Activated CD4-positive, alpha-beta T cell treated with anti-CD3 and anti-CD28 coated beads, Interleukin-2, amount 10 ng/mL, durations not matched to agents 7 days and 5 days (primary cell): ENCODE data around the gene ATG2A. TPM values are rescaled to one million over a fixed set of nuclear protein-coding genes. Genes with fewer than 3 reads are reported as not detected.
A peak's percentile ranks its signal among the peaks of the same experiment; 100 is the strongest.

Source experiments
- CTCF ChIA-PET: fragments of 350-600 bp; sonication (Branson Sonifier 250); formaldehyde crosslinking; loops from one replicate; lab custom pipeline; 2021; ENCODE audit warnings: antibody characterized with exemption; lab: Charles Lee
- POLR2A ChIA-PET: fragments of 350-600 bp; sonication (Branson Sonifier 250); formaldehyde crosslinking; loops from one replicate; lab custom pipeline; 2021; ENCODE audit warnings: antibody characterized with exemption; lab: Charles Lee
- DNase-seq: peaks from one replicate; pipeline ENCODE4 v3.0.0-alpha.2; 2020
- H3K27ac Mint-ChIP-seq: one replicate; pipeline ENCODE4 v1.8.0; 2021; ENCODE audit warnings: mild to moderate bottlenecking, moderate library complexity, mixed read lengths
- H3K27me3 Mint-ChIP-seq: one replicate; pipeline ENCODE4 v1.8.0; 2021; ENCODE audit warnings: mixed read lengths
- H3K36me3 Mint-ChIP-seq: one replicate; pipeline ENCODE4 v1.8.0; 2021; ENCODE audit warnings: low read depth, mixed read lengths
- H3K4me1 Mint-ChIP-seq: one replicate; pipeline ENCODE4 v1.8.0; 2021; ENCODE audit warnings: mixed read lengths
- H3K4me3 Mint-ChIP-seq: one replicate; pipeline ENCODE4 v1.8.0; 2021; ENCODE audit warnings: mild to moderate bottlenecking, moderate library complexity, mixed read lengths
- H3K9me3 Mint-ChIP-seq: one replicate; pipeline ENCODE4 v1.8.0; 2021; ENCODE audit warnings: mixed read lengths
- total RNA-seq, 2 experiments: library from RNA; stranded (reverse); gene quantifications; one replicate each; pipeline ENCODE4 v1.2.3, GENCODE V29; 2021

ATG2A gene
- total RNA-seq, 2 experiments from 2014 or later: 23.0 to 25.7 TPM

- no peak overlapping the region for H3K4me3 Mint-ChIP-seq
- H3K4me1 Mint-ChIP-seq: no peaks in the 10 kb centered on the region
- no peaks in the 10 kb centered on the region for H3K27me3 Mint-ChIP-seq
- H3K27ac Mint-ChIP-seq: no peak overlapping the region
- H3K9me3 Mint-ChIP-seq: no peaks in the 10 kb centered on the region
- DNase-seq: no peak
- CTCF ChIA-PET: interaction anchor here (0.7 to 2.5 kb wide), 7 partner anchors 11 to 381 kb away, joined by 3 to 9 read pairs (median 3); partner anchors contain the start of gene ARL2
- peaks cover 8% of the 10 kb centered on the region for H3K36me3 Mint-ChIP-seq
- POLR2A ChIA-PET: no interaction called here
These were observed 16.4 kb upstream of the ATG2A start for GRCh38 chr11:64933213-64933934.

- Mint-ChIP-seq H3K4me1 (no peaks in the 10 kb centered on the region), H3K27ac (no peak overlapping the region), H3K36me3 (peaks cover 8% of the 10 kb centered on the region), H3K4me3 (no peak overlapping the region), H3K9me3 (no peaks in the 10 kb centered on the region), H3K27me3 (no peaks in the 10 kb centered on the region)
- no peak for DNase-seq
- ChIA-PET CTCF (interaction anchor here (2.5 kb wide), 1 partner anchor 12 kb away, joined by 9 read pairs; no protein-coding TSS in a partner anchor), POLR2A (no interaction called here)
These were observed 15.3 kb upstream of the ATG2A start for GRCh38 chr11:64932324-64932723.

GRCh38 chr11:64931290-64931689 lies 14.3 kb upstream of the ATG2A start:
- no peak overlapping the region for H3K4me3 Mint-ChIP-seq
- H3K4me1 Mint-ChIP-seq: no peaks in the 10 kb centered on the region
- H3K9me3 Mint-ChIP-seq: no peaks in the 10 kb centered on the region
- H3K27ac Mint-ChIP-seq: no peak overlapping the region
- H3K27me3 Mint-ChIP-seq: no peaks in the 10 kb centered on the region
- peaks cover 8% of the 10 kb centered on the region for H3K36me3 Mint-ChIP-seq
- ChIA-PET CTCF (no interaction called here), POLR2A (no interaction called here)
- DNase-seq: no peak

- no peaks in the 10 kb centered on the region for H3K9me3 Mint-ChIP-seq
- no peak overlapping the region for H3K27ac Mint-ChIP-seq
- CTCF ChIA-PET: interaction anchor here (1.1 to 1.8 kb wide), 3 partner anchors 84 to 109 kb away, joined by 3 to 6 read pairs (median 3); partner anchors contain the start of gene ARL2
These were observed 13.3 kb upstream of the ATG2A start for GRCh38 chr11:64930340-64930739.

GRCh38 chr11:64929625-64930024 lies 12.6 kb upstream of the ATG2A start:
- POLR2A ChIA-PET: no interaction called here
- no peaks in the 10 kb centered on the region for H3K27me3 Mint-ChIP-seq
- peaks cover 8% of the 10 kb centered on the region for H3K36me3 Mint-ChIP-seq

More at GRCh38 chr11:64930340-64930739, 13.3 kb upstream of the ATG2A start:
- POLR2A ChIA-PET: no interaction called here
- peaks cover 8% of the 10 kb centered on the region for H3K36me3 Mint-ChIP-seq
- H3K27me3 Mint-ChIP-seq: no peaks in the 10 kb centered on the region
- DNase-seq: no peak
- no peak overlapping the region for H3K4me3 Mint-ChIP-seq
- H3K4me1 Mint-ChIP-seq: peaks cover under 1% of the 10 kb centered on the region

DNA sequence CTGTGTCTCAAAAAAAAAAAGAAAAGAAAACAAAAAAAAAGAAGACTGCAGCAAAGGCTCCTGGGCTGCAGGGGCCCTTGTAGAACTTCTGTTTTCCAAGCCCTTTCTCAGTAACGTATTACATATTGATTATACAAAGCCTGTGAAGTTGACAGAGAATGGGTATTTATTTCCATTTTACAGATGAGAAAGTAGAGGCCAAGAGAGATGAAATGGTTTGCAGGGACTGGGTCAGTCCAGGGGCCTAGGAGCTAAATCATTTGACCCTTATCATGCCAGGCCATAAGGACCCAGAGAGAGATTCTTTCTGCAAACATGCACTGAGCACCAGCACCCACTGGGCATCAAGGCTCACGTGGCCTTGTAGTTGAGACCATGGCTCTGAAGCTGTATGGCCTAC lies 11.9 kb upstream of the ATG2A start:
- Mint-ChIP-seq H3K4me3 (no peak overlapping the region), H3K27ac (no peak overlapping the region), H3K36me3 (peaks cover 8% of the 10 kb centered on the region), H3K9me3 (no peaks in the 10 kb centered on the region), H3K4me1 (peaks cover 10% of the 10 kb centered on the region), H3K27me3 (no peaks in the 10 kb centered on the region)
- no peak for DNase-seq
- POLR2A ChIA-PET: no interaction called here
- CTCF ChIA-PET: interaction anchor here (1.2 to 1.8 kb wide), 2 partner anchors 85 kb away, joined by 3 to 6 read pairs; partner anchors contain the start of gene ARL2

More at GRCh38 chr11:64929625-64930024, 12.6 kb upstream of the ATG2A start:
- no peak for DNase-seq
- Mint-ChIP-seq H3K9me3 (no peaks in the 10 kb centered on the region), H3K4me3 (no peak overlapping the region), H3K4me1 (peaks cover 5% of the 10 kb centered on the region), H3K27ac (no peak overlapping the region)
- CTCF ChIA-PET: interaction anchor here (1.1 to 1.8 kb wide), 3 partner anchors 85 to 109 kb away, joined by 3 to 6 read pairs (median 3); partner anchors contain the start of gene ARL2

DNA sequence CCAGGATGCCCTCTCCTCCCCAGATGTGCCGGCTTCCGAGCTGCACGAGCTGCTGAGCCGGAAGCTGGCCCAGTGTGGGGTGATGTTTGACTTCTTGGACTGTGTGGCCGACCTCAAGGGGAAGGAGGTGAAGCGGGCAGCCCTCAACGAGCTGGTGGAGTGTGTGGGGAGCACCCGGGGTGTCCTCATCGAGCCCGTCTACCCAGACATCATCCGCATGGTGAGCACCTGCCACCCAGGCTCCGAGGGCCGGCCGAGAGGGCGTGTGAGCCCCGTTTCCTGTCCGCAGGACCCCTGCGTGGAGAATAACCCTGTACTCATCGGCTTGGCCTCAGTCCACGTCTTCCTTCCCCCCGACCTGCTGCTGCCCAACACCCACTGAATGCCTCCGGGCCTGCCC lies 9.7 kb upstream of the ATG2A start:
- peaks cover 16% of the 10 kb centered on the region for H3K4me1 Mint-ChIP-seq
- ChIA-PET CTCF (interaction anchor here (0.9 to 1.0 kb wide), 2 partner anchors 10 to 45 kb away, joined by 3 read pairs; partner anchors contain the start of gene MAJIN), POLR2A (interaction anchor here (1.2 kb wide), 1 partner anchor 195 kb away, joined by 3 read pairs; the partner anchor contains the start of genes FAU and MRPL49)
- DNase-seq: no peak
- peaks cover 8% of the 10 kb centered on the region for H3K36me3 Mint-ChIP-seq
- H3K27ac Mint-ChIP-seq: peak overlapping the region; percentile 63
- H3K27me3 Mint-ChIP-seq: no peaks in the 10 kb centered on the region
- H3K4me3 Mint-ChIP-seq: no peak overlapping the region
- no peaks in the 10 kb centered on the region for H3K9me3 Mint-ChIP-seq

- ChIA-PET POLR2A (no interaction called here), CTCF (interaction anchor here (0.8 kb wide), 1 partner anchor 82 kb away, joined by 4 read pairs; the partner anchor contains the start of gene CDC42BPG)
- no peaks in the 10 kb centered on the region for H3K9me3 Mint-ChIP-seq
- peaks cover 16% of the 10 kb centered on the region for H3K4me1 Mint-ChIP-seq
- peak overlapping the region; percentile 86 for H3K4me3 Mint-ChIP-seq
- peaks cover 3% of the 10 kb centered on the region for H3K36me3 Mint-ChIP-seq
- H3K27me3 Mint-ChIP-seq: no peaks in the 10 kb centered on the region
- no peak overlapping the region for H3K27ac Mint-ChIP-seq
- DNase-seq: no peak
These were observed 8.8 kb upstream of the ATG2A start for GRCh38 chr11:64925536-64926436.

GRCh38 chr11:64924910-64925284 lies 7.9 kb upstream of the ATG2A start:
- Mint-ChIP-seq H3K27me3 (no peaks in the 10 kb centered on the region), H3K4me1 (peaks cover 16% of the 10 kb centered on the region), H3K9me3 (no peaks in the 10 kb centered on the region), H3K4me3 (peak overlapping the region; percentile 86), H3K27ac (peak overlapping the region; percentile 57), H3K36me3 (no peaks in the 10 kb centered on the region)
- ChIA-PET CTCF (no interaction called here), POLR2A (no interaction called here)
- no peak for DNase-seq

DNA sequence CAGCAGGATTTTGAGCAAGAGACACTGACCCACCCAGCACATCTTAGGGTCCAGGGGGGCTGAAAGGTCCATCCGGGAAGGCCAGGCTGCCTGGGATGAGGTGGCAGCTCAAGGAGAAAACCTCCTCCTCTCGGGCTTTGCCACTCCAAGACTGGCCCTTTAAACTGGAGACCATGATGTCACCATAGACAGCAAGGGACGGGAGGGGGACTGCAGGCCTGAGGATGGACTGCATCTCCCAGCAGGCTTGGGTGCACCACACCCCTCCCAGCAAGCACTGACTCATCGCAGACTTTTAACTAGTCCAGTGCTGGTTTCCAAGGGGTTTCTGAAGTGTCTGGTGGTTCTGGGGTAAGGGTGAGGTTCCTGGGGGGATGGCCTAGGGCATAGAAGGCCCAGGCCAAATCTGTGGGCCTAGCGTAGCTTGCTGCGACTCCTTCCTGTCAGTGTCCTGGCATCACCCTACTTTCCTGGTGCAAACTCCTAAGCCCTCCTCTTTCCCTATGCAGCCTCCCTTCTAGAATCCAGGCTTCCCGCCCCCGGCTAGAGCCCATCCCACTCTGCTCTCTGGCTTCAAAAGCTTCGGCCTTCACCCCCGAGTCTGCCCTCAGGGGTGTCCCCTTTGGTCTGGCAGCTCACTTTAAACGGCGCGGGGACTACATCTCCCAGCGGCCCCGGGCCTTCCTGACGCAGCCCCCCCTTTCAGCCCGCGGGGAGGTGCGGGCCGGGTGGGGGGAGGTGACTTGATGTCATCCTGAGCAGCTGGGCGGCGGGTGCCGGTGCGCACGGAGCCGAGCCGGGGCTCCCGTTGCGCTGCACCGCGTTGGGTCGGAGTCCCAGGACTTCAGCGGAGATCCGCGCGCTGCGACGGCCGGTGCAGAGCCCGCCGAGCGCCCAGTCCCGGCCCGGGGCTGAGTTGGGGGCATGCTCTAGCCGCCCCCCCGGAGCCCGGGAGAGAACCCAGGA lies 7.2 kb upstream of the ATG2A start, which contains the start of gene PPP2R5B:
TSS of gene PPP2R5B (plus strand) at position 746 of the 966 bp plus-strand sequence. CDS start 1,046 bp downstream, outside the sequence.
- Mint-ChIP-seq H3K9me3 (no peaks in the 10 kb centered on the region), H3K4me3 (peak within 1 kb of the TSS; percentile 86), H3K27ac (peak within 1 kb of the TSS; percentile 100), H3K36me3 (no peaks in the 10 kb centered on the region), H3K27me3 (no peaks in the 10 kb centered on the region), H3K4me1 (peaks cover 16% of the 10 kb centered on the region)
- peak; percentile 93 for DNase-seq
- CTCF ChIA-PET: interaction anchor here (0.5 to 1.5 kb wide), 4 partner anchors 25 to 89 kb away, joined by 3 to 5 read pairs (median 3); no protein-coding TSS in a partner anchor
- POLR2A ChIA-PET: interaction anchor here (0.7 kb wide), 1 partner anchor 211 kb away, joined by 3 read pairs; no protein-coding TSS in a partner anchor

DNA sequence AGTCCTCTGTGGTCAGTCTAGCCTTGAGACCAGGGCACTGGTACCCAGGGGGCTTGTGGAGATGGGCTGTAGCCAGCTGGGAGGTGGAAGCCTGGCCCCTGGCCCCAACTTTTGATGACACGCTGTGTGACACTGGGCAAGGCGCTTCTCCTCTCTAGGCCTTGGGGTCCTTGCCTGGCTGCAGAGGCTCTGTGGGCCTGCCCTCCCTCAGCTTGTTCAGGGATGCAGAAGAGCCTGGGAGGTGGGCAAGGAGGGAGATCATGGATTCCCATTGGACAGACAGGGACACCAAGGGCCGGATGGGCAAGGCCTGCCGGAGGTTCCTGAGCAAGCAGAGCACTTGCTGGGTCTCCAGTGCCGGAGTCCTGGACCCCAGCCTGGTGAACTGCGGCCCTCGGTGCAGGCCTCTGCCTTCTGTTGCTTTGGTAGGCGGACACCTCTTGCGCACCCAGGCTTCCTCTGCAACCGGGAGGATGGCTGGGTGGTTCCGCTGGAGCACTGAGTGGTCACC lies 6.2 kb upstream of the ATG2A start:
- no peak overlapping the region for H3K4me3 Mint-ChIP-seq
- H3K4me1 Mint-ChIP-seq: peaks cover 18% of the 10 kb centered on the region
- ChIA-PET POLR2A (no interaction called here), CTCF (interaction anchor here (1.3 to 1.5 kb wide), 3 partner anchors 24 to 91 kb away, joined by 3 to 5 read pairs (median 4); partner anchors contain the start of gene ARL2)
- no peaks in the 10 kb centered on the region for H3K27me3 Mint-ChIP-seq
- no peak for DNase-seq
- peak overlapping the region; percentile 100 for H3K27ac Mint-ChIP-seq
- H3K36me3 Mint-ChIP-seq: no peaks in the 10 kb centered on the region
- no peaks in the 10 kb centered on the region for H3K9me3 Mint-ChIP-seq
